SK-N-SH (cell line): ENCODE measurements around the gene ID4. TPM values are rescaled to one million over a fixed set of nuclear protein-coding genes. Genes with fewer than 3 reads are reported as not detected.

Experiments used
- CTCF ChIA-PET: fragments of 300-600, 350-600 bp; formaldehyde crosslinking; extraction: SDS; loops from one replicate; lab custom pipeline; 2021; lab: Yijun Ruan, JAX
- POLR2A ChIA-PET: fragments of 350-600 bp; sonication (Branson Sonifier 250); formaldehyde crosslinking; extraction: SDS; loops from one replicate; lab custom pipeline; 2020; ENCODE audit warnings: antibody characterized with exemption, inconsistent platforms; lab: Yijun Ruan, JAX
- DNase-seq: peaks from one replicate; pipeline ENCODE4 v3.0.0; 2012
- H2AFZ ChIP-seq: fragments of 200-600 bp; sonication (generic); 2 replicates; pipeline ENCODE4 v1.8.1; 2016; ENCODE audit warnings: antibody characterized with exemption, mild to moderate bottlenecking, low read depth
- H3F3A ChIP-seq: fragments of 200-600 bp; sonication (generic); replicated peaks from 2 replicates; pipeline ENCODE3; 2016; ENCODE audit warnings: antibody characterized with exemption, mild to moderate bottlenecking; ENCODE audit not compliant: insufficient read depth
- H3K27ac ChIP-seq, 2 experiments: fragments of 200-500 bp in 1 of 2; fragments of 200-600 bp in 1 of 2; sonication (Bioruptor generic) in 1 of 2; sonication (generic), shearing (Covaris generic) in 1 of 2; 2 replicates each; pipeline versions ENCODE4 v1.5.1 to v1.6.1; 2014 to 2016; ENCODE audit warnings: low read depth in 2 of 2, inconsistent platforms in 1 of 2, low read length in 1 of 2, mild to moderate bottlenecking in 1 of 2, mixed read lengths in 1 of 2
- H3K27me3 ChIP-seq: fragments of 200-600 bp; sonication (generic), shearing (Covaris generic); 2 replicates; pipeline ENCODE4 v1.6.1; 2016; ENCODE audit warnings: mixed run types; ENCODE audit not compliant: insufficient read depth
- H3K36me3 ChIP-seq, 2 experiments: fragments of 200-500 bp in 1 of 2; fragments of 200-600 bp in 1 of 2; sonication (Bioruptor generic) in 1 of 2; sonication (generic) in 1 of 2; replicated peaks in 1 of 2; 2 replicates each; pipeline versions ENCODE3 to v1.5.1; 2014 to 2016; ENCODE audit warnings: low read length in 1 of 2, mild to moderate bottlenecking in 1 of 2; ENCODE audit not compliant: insufficient read depth in 2 of 2, control insufficient read depth in 1 of 2
- H3K4me1 ChIP-seq, 2 experiments: fragments of 200-500 bp in 1 of 2; fragments of 200-600 bp in 1 of 2; sonication (Bioruptor generic) in 1 of 2; sonication (generic), shearing (Covaris generic) in 1 of 2; 2 replicates each; pipeline versions ENCODE4 v1.5.1 to v1.6.1; 2014 to 2016; ENCODE audit warnings: low read depth in 1 of 2, low read length in 1 of 2, mixed run types in 1 of 2; ENCODE audit not compliant: insufficient read depth in 2 of 2, control insufficient read depth in 1 of 2
- H3K4me2 ChIP-seq: fragments of 200-600 bp; sonication (generic), shearing (Covaris generic); 2 replicates; pipeline ENCODE4 v1.6.1; 2017; ENCODE audit warnings: mixed run types
- H3K4me3 ChIP-seq, 2 experiments: fragments of 200-500 bp in 1 of 2; fragments of 200-600 bp in 1 of 2; sonication (Bioruptor generic) in 1 of 2; sonication (generic), shearing (Covaris generic) in 1 of 2; 2 replicates each; pipeline versions ENCODE4 v1.5.1 to v1.8.1; 2014 to 2016; ENCODE audit warnings: low read depth in 2 of 2, inconsistent platforms in 1 of 2, low read length in 1 of 2, mild to moderate bottlenecking in 1 of 2, mixed read lengths in 1 of 2, moderate library complexity in 1 of 2
- H3K79me2 ChIP-seq: fragments of 200-600 bp; sonication (generic); 2 replicates; pipeline ENCODE4 v1.8.1; 2017; ENCODE audit warnings: mild to moderate bottlenecking; ENCODE audit not compliant: insufficient read depth
- H3K9ac ChIP-seq: fragments of 200-600 bp; sonication (generic); 2 replicates; pipeline ENCODE4 v1.6.1; 2017; ENCODE audit warnings: mixed run types
- H3K9me2 ChIP-seq: fragments of 200-600 bp; sonication (generic); 2 replicates; pipeline ENCODE4 v1.6.1; 2017; ENCODE audit warnings: mixed run types
- H3K9me3 ChIP-seq: fragments of 200-600 bp; sonication (generic); 2 replicates; pipeline ENCODE4 v1.6.1; 2017; ENCODE audit warnings: mixed run types, mild to moderate bottlenecking, moderate library complexity
- H4K20me1 ChIP-seq: fragments of 200-600 bp; sonication (generic); 2 replicates; pipeline ENCODE4 v1.6.1; 2017; ENCODE audit warnings: mild to moderate bottlenecking, mixed run types; ENCODE audit not compliant: insufficient read depth
- CTCF ChIP-seq: fragments of 200-600 bp; sonication (generic); IDR thresholded peaks from 2 replicates; pipeline ENCODE4 v1.6.1; 2017; ENCODE audit warnings: antibody characterized with exemption, mild to moderate bottlenecking, moderate library complexity
- ELF1 ChIP-seq: IDR thresholded peaks from 2 replicates; pipeline ENCODE4 v1.4.0; 2012
- EP300 ChIP-seq, 2 experiments: IDR thresholded peaks; 2 replicates each; pipeline versions ENCODE4 v1.4.0 to v1.6.1; 2012; ENCODE audit warnings: borderline replicate concordance in 1 of 2, low read depth in 1 of 2, low read length in 1 of 2
- FOXJ3 ChIP-seq: sonication (generic); formaldehyde crosslinking; IDR thresholded peaks from 2 replicates; pipeline ENCODE4 v1.5.1; 2020; ENCODE audit warnings: mild to moderate bottlenecking, missing genetic modification reagents
- FOXM1 ChIP-seq: IDR thresholded peaks from 2 replicates; pipeline ENCODE4 v1.4.0; 2012; ENCODE audit warnings: low read depth, mild to moderate bottlenecking
- GATA2 ChIP-seq: sonication (generic); formaldehyde crosslinking; IDR thresholded peaks from 2 replicates; pipeline ENCODE4 v1.5.0; 2020; ENCODE audit warnings: mild to moderate bottlenecking, missing genetic modification reagents
- MEF2A ChIP-seq: IDR thresholded peaks from 2 replicates; pipeline ENCODE4 v1.4.0; 2012; ENCODE audit warnings: low read depth, borderline replicate concordance
- NFIC ChIP-seq: IDR thresholded peaks from 2 replicates; pipeline ENCODE4 v1.4.0; 2012; ENCODE audit warnings: borderline replicate concordance
- POLR2AphosphoS5 ChIP-seq: IDR thresholded peaks from 2 replicates; pipeline ENCODE4 v1.6.1; 2012; ENCODE audit warnings: low read depth, low read length
- RFX5 ChIP-seq: IDR thresholded peaks from 2 replicates; pipeline ENCODE4 v1.6.1; 2012; ENCODE audit warnings: mild to moderate bottlenecking, improper control_type of control experiment, low read length
- SMC3 ChIP-seq: IDR thresholded peaks from 2 replicates; pipeline ENCODE4 v1.6.1; 2012; ENCODE audit warnings: low read depth, low read length, improper control_type of control experiment
- TAF1 ChIP-seq: IDR thresholded peaks from 2 replicates; pipeline ENCODE4 v1.6.1; 2012; ENCODE audit warnings: low read depth, mild to moderate bottlenecking, low read length, moderate library complexity, borderline replicate concordance
- TEAD4 ChIP-seq: IDR thresholded peaks from 2 replicates; pipeline ENCODE4 v1.4.0; 2012; ENCODE audit warnings: mild to moderate bottlenecking, borderline replicate concordance; ENCODE audit not compliant: insufficient read depth
- USF2 ChIP-seq: fragments of 150-350 bp; IDR thresholded peaks from 2 replicates; pipeline ENCODE4 v1.6.1; 2017; ENCODE audit warnings: antibody characterized with exemption, low read length, low read depth, borderline replicate concordance
- ZBTB33 ChIP-seq: IDR thresholded peaks from 2 replicates; pipeline ENCODE4 v1.4.0; 2012; ENCODE audit warnings: low read depth, borderline replicate concordance
- WGBS: methylation state at CpG from one replicate; pipeline ENCODE4 v1.1.6; 2017; ENCODE audit warnings: low lambda C conversion rate; 5-methylcytosine and 5-hydroxymethylcytosine counted together
- polyA plus RNA-seq, 3 experiments: library from polyadenylated mRNA; depleted of rRNA; stranded (reverse); fragments of >200 nt; gene quantifications; 2 replicates each; pipeline ENCODE4 v1.2.3, GENCODE V29; 2012

ID4 gene
- polyA plus RNA-seq, 1 of the 3 experiments (the other 2 are of a cell fraction), result 4.9 TPM

GRCh38 chr6:19839788-19840187 lies 2.6 kb downstream of the ID4 start:
- Histone ChIP-seq H3K79me2 (peaks cover 30% of the 10 kb centered on the region), H3K4me1 (peaks cover 0 to 20% of the 10 kb centered on the region in 2 experiments; a peak in 2 of 4 replicates), H3F3A (peaks cover 6% of the 10 kb centered on the region), H2AFZ (no peak overlapping the region), H3K4me2 (peak overlapping the region; percentile 31; the same call in 1 of the 2 replicates), H3K27ac (no peak overlapping the region), H3K27me3 (no peaks in the 10 kb centered on the region; the same call in 1 of the 2 replicates), H3K4me3 (no peak overlapping the region), H3K36me3 (peaks cover 0 to 10% of the 10 kb centered on the region in 2 experiments), H3K9me3 (no peaks in the 10 kb centered on the region), H3K9me2 (no peaks in the 10 kb centered on the region), H4K20me1 (peaks cover 25% of the 10 kb centered on the region), H3K9ac (no peak overlapping the region)
- WGBS, result 44% methylated on average over 1 of the region's 1 CpG
- DNase-seq, result no peak
- ChIA-PET POLR2A (no interaction called here), CTCF (interaction anchor here (1.8 to 2.0 kb wide), 2 partner anchors 12 to 17 kb away, joined by 4 to 9 read pairs; no protein-coding TSS in a partner anchor)
- no peak for TF ChIP-seq FOXM1
- TF ChIP-seq NFIC, result no peak
- no peak for TF ChIP-seq MEF2A
- no peak for TF ChIP-seq EP300 (IDR thresholded peaks at IDR 0.05; ENCODE audit: borderline replicate concordance in 1 of 2, low read depth in 1 of 2, low read length in 1 of 2)
- TF ChIP-seq RFX5, result no peak
- TF ChIP-seq TAF1, result no peak
- TF ChIP-seq ELF1, result no peak
- no peak for TF ChIP-seq CTCF

- Histone ChIP-seq H3K4me3 (no peak overlapping the region), H3K27me3 (no peaks in the 10 kb centered on the region; the same call in 1 of the 2 replicates), H3K36me3 (peaks cover 0 to 10% of the 10 kb centered on the region in 2 experiments), H3K27ac (no peak overlapping the region), H3K4me2 (no peak overlapping the region), H3K79me2 (peaks cover 30% of the 10 kb centered on the region), H3K9me2 (no peaks in the 10 kb centered on the region), H3K9ac (no peak overlapping the region), H4K20me1 (peaks cover 25% of the 10 kb centered on the region), H2AFZ (no peak overlapping the region), H3F3A (peaks cover 6% of the 10 kb centered on the region), H3K9me3 (no peaks in the 10 kb centered on the region), H3K4me1 (peaks cover 0 to 20% of the 10 kb centered on the region in 2 experiments; a peak in 2 of 4 replicates)
- WGBS, result 47% methylated on average over 3 of the region's 3 CpGs
- DNase-seq, result no peak
- ChIA-PET POLR2A (no interaction called here), CTCF (interaction anchor here (0.7 kb wide), 1 partner anchor 63 kb away, joined by 3 read pairs; no protein-coding TSS in a partner anchor)
- TF ChIP-seq ZBTB33 (no peak), SMC3 (no peak), GATA2 (CRISPR knock-in tag) (no peak), USF2 (no peak), FOXJ3 (CRISPR knock-in tag) (no peak), POLR2AphosphoS5 (no peak), CTCF (no peak), FOXM1 (no peak), TEAD4 (no peak), ELF1 (no peak), RFX5 (no peak)
Measured at GRCh38 chr6:19841181-19841580, 4.0 kb downstream of the ID4 start.
